K562 (cell line): ENCODE data around the gene IRF9. TPM values are rescaled to one million over a fixed set of nuclear protein-coding genes. Genes with fewer than 3 reads are reported as not detected.

Experiments used
- CBX1 ChIP-seq: sonication (generic); IDR thresholded peaks from 2 replicates; pipeline ENCODE4 v1.6.1; 2016; ENCODE audit warnings: antibody characterized with exemption, low read depth, mild to moderate bottlenecking
- CCNT2 ChIP-seq: IDR thresholded peaks from 2 replicates; pipeline ENCODE4 v1.6.1; 2011; ENCODE audit warnings: borderline replicate concordance, low read depth, mild to moderate bottlenecking, moderate library complexity, mixed read lengths, low read length; ENCODE audit not compliant: insufficient read length; ENCODE audit errors: extremely low read depth
- CTBP1 ChIP-seq: fragments of 450-650 bp; IDR thresholded peaks from 2 replicates; pipeline ENCODE4 v1.6.1; 2016; ENCODE audit warnings: borderline replicate concordance
- KAT8 ChIP-seq: fragments of 450-650 bp; IDR thresholded peaks from 2 replicates; pipeline ENCODE4 v1.6.1; 2016; ENCODE audit warnings: low read depth, mild to moderate bottlenecking
- KDM5B ChIP-seq: fragments of 200-600 bp; sonication (generic); IDR thresholded peaks from 2 replicates; pipeline ENCODE4 v1.6.1; 2012; ENCODE audit warnings: low read depth, mild to moderate bottlenecking, moderate library complexity, low read length, control low read depth, inconsistent platforms; ENCODE audit not compliant: insufficient replicate concordance
- MBD2 ChIP-seq: sonication (generic); IDR thresholded peaks from 2 replicates; pipeline ENCODE4 v1.6.1; 2016; ENCODE audit warnings: low read depth, borderline replicate concordance
- MEIS2 ChIP-seq: fragments of 450-650 bp; IDR thresholded peaks from 2 replicates; pipeline ENCODE4 v1.6.1; 2014; ENCODE audit warnings: mild to moderate bottlenecking; ENCODE audit not compliant: partially characterized antibody
- PRDM10 ChIP-seq: fragments of 450-650 bp; IDR thresholded peaks from 2 replicates; pipeline ENCODE4 v1.6.1; 2018; ENCODE audit not compliant: partially characterized antibody
- SIRT6 ChIP-seq: IDR thresholded peaks from one replicate; pipeline ENCODE4 v1.6.1; 2012; ENCODE audit warnings: low read depth, mild to moderate bottlenecking, control low read depth, inconsistent platforms, low read length, moderate library complexity
- SRF ChIP-seq, 2 experiments: fragments of 250-450, 450-650 bp in 1 of 2; sonication (Bioruptor Pico) in 1 of 2; sonication (generic) in 1 of 2; formaldehyde crosslinking; IDR thresholded peaks; 2 replicates each; pipeline versions ENCODE4 v1.5.0 to v1.5.1; 2020 to 2022; ENCODE audit warnings: mild to moderate bottlenecking in 1 of 2, missing genetic modification reagents in 1 of 2
- UBTF ChIP-seq, 2 experiments: IDR thresholded peaks; 2 replicates each; pipeline ENCODE4 v1.6.1; 2012; ENCODE audit warnings: improper control_type of control experiment in 2 of 2, low read depth in 2 of 2, low read length in 2 of 2, borderline replicate concordance in 1 of 2
- XRCC3 ChIP-seq: fragments of 450-650 bp; IDR thresholded peaks from 2 replicates; pipeline ENCODE4 v1.6.1; 2017; ENCODE audit warnings: mild to moderate bottlenecking, moderate library complexity
- ZFX ChIP-seq: sonication (generic); formaldehyde crosslinking; IDR thresholded peaks from 2 replicates; pipeline ENCODE4 v1.8.0; 2022; ENCODE audit warnings: mild to moderate bottlenecking, missing genetic modification reagents, moderate library complexity
- ZKSCAN8 ChIP-seq: fragments of 200-800 bp; sonication (Bioruptor generic); IDR thresholded peaks from 2 replicates; pipeline ENCODE4 v1.6.1; 2016; ENCODE audit warnings: missing genetic modification characterization, missing compliant biosample characterization
- polyA plus RNA-seq, 8 experiments: library from polyadenylated mRNA; depleted of rRNA in 4 of 8; stranded (reverse) in 5 of 8; unstranded in 3 of 8; fragments of >200 nt; fragmentation: Nextera tagmentation in 2 of 8; fragmentation: Illumina TruSeq in 1 of 8; extraction: Ambion mirVana in 2 of 8; extraction: Trizol in 1 of 8; gene quantifications; 2 replicates each; pipeline versions ENCODE4 v1.2.1 to v1.2.3, GENCODE V29; 2011 to 2014; ENCODE audit warnings: inconsistent platforms in 1 of 8, missing spikeins in 1 of 8
- total RNA-seq, 7 experiments: library from RNA; depleted of rRNA in 6 of 7; stranded (reverse); fragments of >200 nt in 6 of 7; fragmentation: Illumina TruSeq in 2 of 7; extraction: Trizol in 2 of 7; gene quantifications; 2 replicates each; pipeline versions ENCODE4 v1.2.1 to v1.2.3, GENCODE V29; 2011 to 2021; ENCODE audit warnings: low replicate concordance in 1 of 7
- TF ChIP-seq, protein P1 (sequence below): IDR thresholded peaks from 2 replicates; pipeline ENCODE4 v1.6.1; 2011; ENCODE audit warnings: borderline replicate concordance, low read depth, mild to moderate bottlenecking, moderate library complexity, low read length; ENCODE audit not compliant: insufficient read depth, poor library complexity, severe bottlenecking
- TF ChIP-seq, protein P2 (sequence below): sonication (generic); formaldehyde crosslinking; IDR thresholded peaks from 2 replicates; pipeline ENCODE4 v1.8.0; 2022; ENCODE audit warnings: missing genetic modification reagents, mild to moderate bottlenecking, moderate library complexity, borderline replicate concordance

Gene IRF9
- total and polyA plus RNA-seq, 9 of the 15 experiments (the other 6 are each of a cell fraction or from before 2014, with no cell fraction given) = 0.79 to 14.8 (median 6.1) TPM

DNA sequence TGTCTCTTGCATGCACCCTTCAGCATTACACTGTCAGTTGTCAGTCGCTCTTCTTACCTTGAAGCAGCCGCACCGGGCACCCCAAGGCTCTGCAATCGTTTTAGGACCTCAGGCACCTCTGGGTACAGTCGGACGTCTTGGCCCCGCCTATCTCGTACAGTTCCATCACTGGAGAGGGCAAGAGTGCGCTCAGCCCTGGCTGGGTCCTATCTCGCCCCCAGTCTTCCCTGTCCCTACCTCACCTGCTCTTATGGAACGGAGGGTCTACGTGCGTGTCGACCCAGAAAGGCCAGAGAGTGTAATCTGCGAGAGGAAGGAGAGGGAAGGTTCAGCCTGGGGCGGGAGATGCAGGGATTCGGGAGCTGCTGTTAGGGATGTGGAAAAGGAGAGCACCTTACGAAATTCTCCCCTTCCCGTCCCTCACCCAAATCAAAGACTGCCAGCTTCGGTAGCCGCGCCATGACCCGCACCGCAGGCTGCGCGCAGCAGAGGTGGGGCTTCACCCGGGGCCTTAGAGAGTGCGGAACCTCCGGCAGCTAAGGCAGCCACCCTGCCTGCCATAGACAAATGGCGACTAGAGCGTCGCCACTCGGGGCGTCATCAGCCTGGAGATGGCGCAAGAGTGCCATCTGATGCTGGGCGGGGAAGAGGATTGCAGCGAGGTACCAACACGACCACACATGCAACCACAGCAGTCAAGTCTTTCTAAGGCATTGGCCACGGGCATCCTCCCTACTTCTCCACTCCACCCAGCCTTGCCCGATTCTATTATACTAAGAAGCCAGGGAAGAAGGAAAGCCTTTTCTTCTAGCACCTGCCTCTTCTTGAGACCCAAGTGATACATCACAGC lies 54.7 kb downstream of the IRF9 start, which contains the start of gene MDP1 (continued):
- no peak for TF ChIP-seq PRDM10
- 0 out of 4 replicates have a peak, but pooled peaks of 1 of the 2 experiments have one; percentile 36 for TF ChIP-seq SRF (CRISPR knock-in tag; IDR thresholded peaks at IDR 0.05)
- peak; percentile 87 for TF ChIP-seq KDM5B
- TF ChIP-seq ZFX (CRISPR knock-in tag) = peak; percentile 73
- TF ChIP-seq MBD2 = peak; percentile 36; the same call in 1 of the 2 replicates
- TF ChIP-seq CCNT2 = peak; percentile 34
- TF ChIP-seq MEIS2 = peak; percentile 18
- TF ChIP-seq, protein P1, sequence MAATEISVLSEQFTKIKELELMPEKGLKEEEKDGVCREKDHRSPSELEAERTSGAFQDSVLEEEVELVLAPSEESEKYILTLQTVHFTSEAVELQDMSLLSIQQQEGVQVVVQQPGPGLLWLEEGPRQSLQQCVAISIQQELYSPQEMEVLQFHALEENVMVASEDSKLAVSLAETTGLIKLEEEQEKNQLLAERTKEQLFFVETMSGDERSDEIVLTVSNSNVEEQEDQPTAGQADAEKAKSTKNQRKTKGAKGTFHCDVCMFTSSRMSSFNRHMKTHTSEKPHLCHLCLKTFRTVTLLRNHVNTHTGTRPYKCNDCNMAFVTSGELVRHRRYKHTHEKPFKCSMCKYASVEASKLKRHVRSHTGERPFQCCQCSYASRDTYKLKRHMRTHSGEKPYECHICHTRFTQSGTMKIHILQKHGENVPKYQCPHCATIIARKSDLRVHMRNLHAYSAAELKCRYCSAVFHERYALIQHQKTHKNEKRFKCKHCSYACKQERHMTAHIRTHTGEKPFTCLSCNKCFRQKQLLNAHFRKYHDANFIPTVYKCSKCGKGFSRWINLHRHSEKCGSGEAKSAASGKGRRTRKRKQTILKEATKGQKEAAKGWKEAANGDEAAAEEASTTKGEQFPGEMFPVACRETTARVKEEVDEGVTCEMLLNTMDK = peak; percentile 77
- TF ChIP-seq SIRT6 = peak; percentile 44
- 0 out of 2 replicates have a peak, but pooled peaks have one; percentile 41 for TF ChIP-seq CBX1
- peak; percentile 81; the same call in 1 of the 2 replicates for TF ChIP-seq CTBP1
- no peak for TF ChIP-seq KAT8
- peak in 1 of 2 experiments; percentile 53; a peak in 1 of 4 replicates for TF ChIP-seq UBTF (IDR thresholded peaks at IDR 0.05; ENCODE audit: borderline replicate concordance in 1 of 2, low read depth in 2 of 2, low read length in 2 of 2)
- TF ChIP-seq, protein P2, sequence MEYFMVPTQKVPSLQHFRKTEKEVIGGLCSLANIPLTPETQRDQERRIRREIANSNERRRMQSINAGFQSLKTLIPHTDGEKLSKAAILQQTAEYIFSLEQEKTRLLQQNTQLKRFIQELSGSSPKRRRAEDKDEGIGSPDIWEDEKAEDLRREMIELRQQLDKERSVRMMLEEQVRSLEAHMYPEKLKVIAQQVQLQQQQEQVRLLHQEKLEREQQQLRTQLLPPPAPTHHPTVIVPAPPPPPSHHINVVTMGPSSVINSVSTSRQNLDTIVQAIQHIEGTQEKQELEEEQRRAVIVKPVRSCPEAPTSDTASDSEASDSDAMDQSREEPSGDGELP (CRISPR knock-in tag) = peak; percentile 85
- no peak for TF ChIP-seq ZKSCAN8 (CRISPR knock-in tag)
- TF ChIP-seq XRCC3 = no peak
